ENCODE data around the gene MRPL9. TPM values are rescaled to one million over a fixed set of nuclear protein-coding genes. Genes with fewer than 3 reads are reported as not detected.
A peak's percentile ranks its signal among the peaks of the same experiment; 100 is the strongest.

MRPL9 gene
- total RNA-seq, 1 donor from 2014 or later = 121 TPM

GRCh38 chr1:151711044-151711800, 52.1 kb downstream of the MRPL9 start:
- no peak for DNase-seq (ENCODE audit: low read depth, low spot score)
- no peaks in the 10 kb centered on the region for H3K36me3 Mint-ChIP-seq (ENCODE audit: low read depth)
- H3K4me3 Mint-ChIP-seq = no peak overlapping the region
- H3K4me1 Mint-ChIP-seq = peaks cover 33% of the 10 kb centered on the region
- no peak overlapping the region for H3K27ac Mint-ChIP-seq (ENCODE audit: unreplicated experiment)
- no peak for TF ChIP-seq CTCF (conservative IDR thresholded peaks at IDR 0.05)
- no peaks in the 10 kb centered on the region for H3K9me3 Mint-ChIP-seq
- H3K27me3 Mint-ChIP-seq (ENCODE audit: low read depth) = peaks cover 9% of the 10 kb centered on the region

GRCh38 chr1:151710187-151710840, 53.0 kb downstream of the MRPL9 start:
- Mint-ChIP-seq H3K27me3 (ENCODE audit: low read depth) (peaks cover 4% of the 10 kb centered on the region), H3K36me3 (ENCODE audit: low read depth) (no peaks in the 10 kb centered on the region), H3K9me3 (no peaks in the 10 kb centered on the region), H3K4me1 (peaks cover 29% of the 10 kb centered on the region), H3K4me3 (peak overlapping the region; percentile 49), H3K27ac (ENCODE audit: unreplicated experiment) (peak overlapping the region; percentile 87)
- no peak for TF ChIP-seq CTCF (conservative IDR thresholded peaks at IDR 0.05)
- DNase-seq (ENCODE audit: low read depth, low spot score) = peak; percentile 82

Other genes with a start within 250 kb of the MRPL9 start
- 7.5 TPM in 2 replicates for gene TUFT1, start 223.2 kb downstream of the MRPL9 start, total RNA-seq
- gene SNX27, start 151.4 kb downstream of the MRPL9 start, total RNA-seq = 48.3 and 53.6 TPM in 2 replicates
- 21.7 and 22.0 TPM in 2 replicates for gene CELF3, start 46.7 kb downstream of the MRPL9 start, total RNA-seq
- 0.14 TPM in 1 of 2 replicates, not detected in the other for gene RIIAD1, start 42.0 kb downstream of the MRPL9 start, total RNA-seq
- gene TDRKH, start 27.0 kb upstream of the MRPL9 start, total RNA-seq = 19.9 and 21.9 TPM in 2 replicates
- not detected in 2 replicates for gene LINGO4, start 41.9 kb upstream of the MRPL9 start, total RNA-seq
- 0.12 TPM in 1 of 2 replicates, not detected in the other for gene RORC, start 68.3 kb upstream of the MRPL9 start, total RNA-seq
- 0.39 and 0.40 TPM in 2 replicates for gene C2CD4D, start 76.3 kb upstream of the MRPL9 start, total RNA-seq
- not detected in 2 replicates for gene THEM5, start 90.2 kb upstream of the MRPL9 start, total RNA-seq
- gene THEM4, start 146.0 kb upstream of the MRPL9 start, total RNA-seq = 21.6 and 23.8 TPM in 2 replicates
- 44.8 and 65.6 TPM in 2 replicates for gene S100A10, start 230.4 kb upstream of the MRPL9 start, total RNA-seq

Data from neural crest cell (in vitro differentiated cells).